Endothelial cell of umbilical vein (primary cell): Measurements from ENCODE around the gene CAPN15. TPM values are rescaled to one million over a fixed set of nuclear protein-coding genes. Genes with fewer than 3 reads are reported as not detected.

Experiments
- BruUV-seq: library from RNA; stranded (reverse); fragments of 400-500 nt; replicated peaks from 2 replicates; lab custom pipeline; 2021; lab: Mats Ljungman, UMichigan
- CTCF ChIA-PET: fragments of 300-600, 350-600 bp; sonication (Branson Sonifier 250); formaldehyde crosslinking; loops from one replicate; lab custom pipeline; 2021; ENCODE audit warnings: antibody characterized with exemption, inconsistent platforms; lab: Charles Lee
- POLR2A ChIA-PET: fragments of 300-600, 350-600 bp; sonication (Branson Sonifier 250); formaldehyde crosslinking; loops from one replicate; lab custom pipeline; 2021; ENCODE audit warnings: antibody characterized with exemption, inconsistent platforms; lab: Charles Lee
- DNase-seq: peaks from one replicate; pipeline ENCODE4 v3.0.0-alpha.2; 2011; ENCODE audit warnings: low read depth, low spot score
- FAIRE-seq: peaks from 2 replicates; lab custom pipeline; 2011; peaks lifted over from hg19 to GRCh38; lab: Jason Lieb, UNC
- H2AFZ ChIP-seq: 2 replicates; pipeline ENCODE4 v1.6.0; 2012; ENCODE audit warnings: low read depth, low read length, control low read depth, inconsistent platforms
- H3K27ac ChIP-seq: 2 replicates; pipeline ENCODE4 v1.5.1; 2011; ENCODE audit warnings: low read depth, mild to moderate bottlenecking, control low read depth, low read length, moderate library complexity; ENCODE audit not compliant: insufficient read depth
- H3K27me3 ChIP-seq, 2 experiments: 2 replicates each; pipeline versions ENCODE4 v1.6.0 to v1.6.1; 2011; ENCODE audit warnings: low read length in 2 of 2, mixed read lengths in 1 of 2; ENCODE audit not compliant: control insufficient read depth in 2 of 2, insufficient read depth in 2 of 2
- H3K36me3 ChIP-seq, 2 experiments: 2 replicates in 1 of 2; 3 replicates in 1 of 2; pipeline ENCODE4 v1.5.1; 2011; ENCODE audit warnings: low read length in 2 of 2, mild to moderate bottlenecking in 1 of 2, moderate library complexity in 1 of 2; ENCODE audit not compliant: control insufficient read depth in 2 of 2, insufficient read depth in 2 of 2; ENCODE audit errors: extremely low read depth in 1 of 2
- H3K4me1 ChIP-seq: 3 replicates; pipeline ENCODE4 v1.5.1; 2011; ENCODE audit warnings: mild to moderate bottlenecking, low read length; ENCODE audit not compliant: control insufficient read depth, insufficient read depth; ENCODE audit errors: extremely low read depth
- H3K4me2 ChIP-seq: 2 replicates; pipeline ENCODE4 v1.6.1; 2011; ENCODE audit warnings: low read length, control low read depth, mixed read lengths; ENCODE audit not compliant: insufficient read depth
- H3K4me3 ChIP-seq, 3 experiments: fragments of 200-600 bp in 1 of 3; sonication (generic), shearing (Covaris generic) in 1 of 3; replicated peaks in 1 of 3; 2 replicates each; pipeline ENCODE4 v1.5.1; 2011 to 2016; ENCODE audit warnings: control low read depth in 3 of 3, low read length in 3 of 3, mild to moderate bottlenecking in 2 of 3, inconsistent platforms in 1 of 3, low read depth in 1 of 3, moderate library complexity in 1 of 3; ENCODE audit not compliant: insufficient read depth in 1 of 3
- H3K79me2 ChIP-seq: 2 replicates; pipeline ENCODE4 v1.6.0; 2012; ENCODE audit warnings: low read length, inconsistent platforms; ENCODE audit not compliant: control insufficient read depth, insufficient read depth
- H3K9ac ChIP-seq: replicated peaks from 2 replicates; pipeline ENCODE3; 2011; ENCODE audit warnings: low read length, control low read depth; ENCODE audit not compliant: insufficient read depth; ENCODE audit errors: extremely low read depth
- H3K9me1 ChIP-seq: replicated peaks from 3 replicates; pipeline ENCODE4 v1.6.0; 2011; ENCODE audit warnings: mild to moderate bottlenecking, low read length; ENCODE audit not compliant: control insufficient read depth, insufficient read depth; ENCODE audit errors: extremely low read depth
- H3K9me3 ChIP-seq: replicated peaks from 2 replicates; pipeline ENCODE4 v1.5.1; 2012; ENCODE audit warnings: low read length, inconsistent platforms; ENCODE audit not compliant: control insufficient read depth, insufficient read depth
- H4K20me1 ChIP-seq: replicated peaks from 2 replicates; pipeline ENCODE3; 2011; ENCODE audit warnings: mild to moderate bottlenecking, low read length; ENCODE audit not compliant: control insufficient read depth, insufficient read depth; ENCODE audit errors: extremely low read depth
- EZH2 ChIP-seq: IDR thresholded peaks from 2 replicates; pipeline ENCODE4 v1.6.1; 2012; ENCODE audit warnings: borderline replicate concordance, low read depth, mild to moderate bottlenecking, moderate library complexity, low read length, inconsistent platforms; ENCODE audit not compliant: severe bottlenecking
- FOS ChIP-seq: IDR thresholded peaks from 2 replicates; pipeline ENCODE4 v1.6.1; 2011; ENCODE audit warnings: mild to moderate bottlenecking, low read length, moderate library complexity, borderline replicate concordance; ENCODE audit not compliant: insufficient read depth
- GATA2 ChIP-seq: IDR thresholded peaks from 2 replicates; pipeline ENCODE4 v1.7.0; 2011; ENCODE audit warnings: low read depth, mild to moderate bottlenecking, moderate library complexity, mixed read lengths, low read length; ENCODE audit not compliant: insufficient read length, insufficient read depth
- MAX ChIP-seq: IDR thresholded peaks from 2 replicates; pipeline ENCODE4 v1.6.1; 2011; ENCODE audit not compliant: insufficient read depth, insufficient read length
- MYC ChIP-seq: IDR thresholded peaks from one replicate; pipeline ENCODE4 v1.6.1; 2011; ENCODE audit warnings: mild to moderate bottlenecking, low read depth, low read length
- POLR2AphosphoS5 ChIP-seq: IDR thresholded peaks from 2 replicates; pipeline ENCODE4 v1.6.1; 2012; ENCODE audit warnings: low read depth, mild to moderate bottlenecking, control low read depth, low read length, moderate library complexity; ENCODE audit not compliant: insufficient read depth
- dilution Hi-C: fragments of 300-500 bp; cut with MboI; formaldehyde crosslinking; loops from one replicate; pipeline ENCODE4 v1.15.0; 2019; ENCODE audit warnings: low sequenced_read_pairs; ENCODE audit not compliant: extremely low pct_ligation_motif_present
- intact Hi-C: fragments of 100-400 bp; cut with micrococcal nuclease; formaldehyde crosslinking; loops from one replicate; pipeline ENCODE4 v1.10.0; 2022
- polyA plus RNA-seq, 4 experiments: library from polyadenylated mRNA; depleted of rRNA in 3 of 4; stranded (reverse) in 3 of 4; unstranded in 1 of 4; fragments of >200 nt; gene quantifications; 2 replicates each; pipeline versions ENCODE4 v1.2.1 to v1.2.3, GENCODE V29; 2011 to 2012; ENCODE audit warnings: missing spikeins in 1 of 4
- total RNA-seq: library from RNA; stranded (reverse); gene quantifications from 2 replicates; pipeline ENCODE4 v1.2.3, GENCODE V29; 2021
- TF ChIP-seq, protein P1 (sequence below), 2 donors: IDR thresholded peaks; 1 replicate in 1 of 2; 2 replicates in 1 of 2; pipeline ENCODE4 v1.5.1; 2011; ENCODE audit warnings: low read length in 2 of 2, mild to moderate bottlenecking in 2 of 2, moderate library complexity in 2 of 2, control low read depth in 1 of 2, inconsistent platforms in 1 of 2, low read depth in 1 of 2; ENCODE audit not compliant: insufficient read depth in 1 of 2; ENCODE audit errors: extremely low read depth in 1 of 2

Gene CAPN15
- total and polyA plus RNA-seq, 2 donors (not counting 3 experiments of a cell fraction or from before 2014, with no cell fraction given): 33.9 to 65.0 TPM

- Histone ChIP-seq H3K9me1 (no peaks in the 10 kb centered on the region), H4K20me1 (no peaks in the 10 kb centered on the region), H3K79me2 (peaks cover 14% of the 10 kb centered on the region), H3K9me3 (no peaks in the 10 kb centered on the region), H3K4me3 (no peak overlapping the region), H3K36me3 (peaks cover 0 to 14% of the 10 kb centered on the region in 2 experiments), H3K4me2 (no peak overlapping the region), H3K27ac (no peak overlapping the region), H3K27me3 (no peaks in the 10 kb centered on the region), H3K4me1 (peaks cover 6% of the 10 kb centered on the region), H2AFZ (no peak overlapping the region), H3K9ac (no peak overlapping the region)
- TF ChIP-seq MYC (no peak), MAX (no peak)
- TF ChIP-seq, protein P1, sequence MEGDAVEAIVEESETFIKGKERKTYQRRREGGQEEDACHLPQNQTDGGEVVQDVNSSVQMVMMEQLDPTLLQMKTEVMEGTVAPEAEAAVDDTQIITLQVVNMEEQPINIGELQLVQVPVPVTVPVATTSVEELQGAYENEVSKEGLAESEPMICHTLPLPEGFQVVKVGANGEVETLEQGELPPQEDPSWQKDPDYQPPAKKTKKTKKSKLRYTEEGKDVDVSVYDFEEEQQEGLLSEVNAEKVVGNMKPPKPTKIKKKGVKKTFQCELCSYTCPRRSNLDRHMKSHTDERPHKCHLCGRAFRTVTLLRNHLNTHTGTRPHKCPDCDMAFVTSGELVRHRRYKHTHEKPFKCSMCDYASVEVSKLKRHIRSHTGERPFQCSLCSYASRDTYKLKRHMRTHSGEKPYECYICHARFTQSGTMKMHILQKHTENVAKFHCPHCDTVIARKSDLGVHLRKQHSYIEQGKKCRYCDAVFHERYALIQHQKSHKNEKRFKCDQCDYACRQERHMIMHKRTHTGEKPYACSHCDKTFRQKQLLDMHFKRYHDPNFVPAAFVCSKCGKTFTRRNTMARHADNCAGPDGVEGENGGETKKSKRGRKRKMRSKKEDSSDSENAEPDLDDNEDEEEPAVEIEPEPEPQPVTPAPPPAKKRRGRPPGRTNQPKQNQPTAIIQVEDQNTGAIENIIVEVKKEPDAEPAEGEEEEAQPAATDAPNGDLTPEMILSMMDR (IDR thresholded peaks at IDR 0.05; ENCODE audit: extremely low read depth in 1 of 2, insufficient read depth in 1 of 2, low read depth in 1 of 2, low read length in 2 of 2): peak in 1 of 2 donors; percentile 3
- BruUV-seq: no TSS peak
- FAIRE-seq (no peak), DNase-seq (no peak)
- intact Hi-C loops: no loop called here
- dilution Hi-C loops: no loop called here
- ChIA-PET POLR2A (no interaction called here), CTCF (no interaction called here)
Measured at GRCh38 chr16:549544-550263, 22.2 kb downstream of the CAPN15 start.

- ChIA-PET CTCF (no interaction called here), POLR2A (no interaction called here)
- Histone ChIP-seq H3K9ac (no peak overlapping the region), H3K27ac (no peak overlapping the region), H2AFZ (no peak overlapping the region), H3K36me3 (peaks cover 0 to 14% of the 10 kb centered on the region in 2 experiments), H3K4me2 (no peak overlapping the region), H4K20me1 (no peaks in the 10 kb centered on the region), H3K9me3 (no peaks in the 10 kb centered on the region), H3K4me3 (no peak overlapping the region), H3K9me1 (no peaks in the 10 kb centered on the region), H3K4me1 (peaks cover 6% of the 10 kb centered on the region), H3K27me3 (no peaks in the 10 kb centered on the region), H3K79me2 (peaks cover 6% of the 10 kb centered on the region)
- BruUV-seq: no TSS peak
- TF ChIP-seq MYC (no peak), MAX (no peak), EZH2 (no peak), FOS (no peak), POLR2AphosphoS5 (no peak), GATA2 (no peak)
- FAIRE-seq (no peak), DNase-seq (no peak)
- intact Hi-C loops: no loop called here
- dilution Hi-C loops: no loop called here
Measured at GRCh38 chr16:551210-551609, 23.7 kb downstream of the CAPN15 start.
